ENCODE results near the gene CBL. TPM values are rescaled to one million over a fixed set of nuclear protein-coding genes. Genes with fewer than 3 reads are reported as not detected.

The CBL gene
- total and polyA plus RNA-seq, 10 of the 15 experiments (the other 5 are each of a cell fraction or from before 2014, with no cell fraction given) = 3.9 to 27.1 (median 9.5) TPM

GRCh38 chr11:119158467-119158866 lies 47.7 kb upstream of the CBL start:
- Histone ChIP-seq H3K4me1 (ENCODE audit: control insufficient read depth, insufficient read depth, low read length) (no peaks in the 10 kb centered on the region), H3K9me3 (replicated peaks; ENCODE audit: control insufficient read depth, insufficient read depth, low read length) (no peaks in the 10 kb centered on the region), H3K4me3 (no peak overlapping the region), H3K27me3 (replicated peaks in 1 of 2; ENCODE audit: control insufficient read depth in 2 of 2, insufficient read depth in 2 of 2, low read length in 1 of 2) (no peaks in the 10 kb centered on the region; a peak in 1 of 4 replicates), H3K4me2 (ENCODE audit: control insufficient read depth, insufficient read depth) (no peak overlapping the region), H4K20me1 (ENCODE audit: control insufficient read depth, insufficient read depth) (no peaks in the 10 kb centered on the region), H2AFZ (ENCODE audit: control insufficient read depth, low read depth, low read length) (no peak overlapping the region), H3K27ac (ENCODE audit: control insufficient read depth, insufficient read depth) (no peak overlapping the region), H3K79me2 (ENCODE audit: control insufficient read depth, insufficient read depth, low read length) (no peaks in the 10 kb centered on the region), H3K9ac (ENCODE audit: control insufficient read depth, insufficient read depth, low read length) (no peak overlapping the region), H3K36me3 (ENCODE audit: control insufficient read depth in 2 of 2, insufficient read depth in 2 of 2, low read length in 1 of 2) (no peaks in the 10 kb centered on the region)
- intact Hi-C loops (cut with micrococcal nuclease; ENCODE audit: unreplicated experiment) (no loop called here), in situ Hi-C loops (cut with MboI) (no loop called here)
- no peak for ATAC-seq
- BruUV-seq (replicated peaks) = no TSS peak
- FAIRE-seq = no peak
- 51% methylated on average over 13 of the region's 13 CpGs for WGBS (ENCODE audit: insufficient coverage, insufficient replicate concordance, low lambda C conversion rate, missing lambda C conversion rate)
- ChIA-PET SMC1A (ENCODE audit: uncharacterized antibody, unreplicated experiment) (no interaction called here), RAD21 (ENCODE audit: unreplicated experiment) (no interaction called here), CTCF (interaction anchor here (0.7 kb wide), 1 partner anchor 48 kb away, joined by 3 read pairs; no protein-coding TSS in a partner anchor), POLR2A (interaction anchor here (1.2 kb wide), 1 partner anchor 51 kb away, joined by 4 read pairs; the partner anchor contains the start of gene C2CD2L)
- DNase-seq (ENCODE audit: low read depth, low spot score) = no peak
- TF ChIP-seq, protein P1, sequence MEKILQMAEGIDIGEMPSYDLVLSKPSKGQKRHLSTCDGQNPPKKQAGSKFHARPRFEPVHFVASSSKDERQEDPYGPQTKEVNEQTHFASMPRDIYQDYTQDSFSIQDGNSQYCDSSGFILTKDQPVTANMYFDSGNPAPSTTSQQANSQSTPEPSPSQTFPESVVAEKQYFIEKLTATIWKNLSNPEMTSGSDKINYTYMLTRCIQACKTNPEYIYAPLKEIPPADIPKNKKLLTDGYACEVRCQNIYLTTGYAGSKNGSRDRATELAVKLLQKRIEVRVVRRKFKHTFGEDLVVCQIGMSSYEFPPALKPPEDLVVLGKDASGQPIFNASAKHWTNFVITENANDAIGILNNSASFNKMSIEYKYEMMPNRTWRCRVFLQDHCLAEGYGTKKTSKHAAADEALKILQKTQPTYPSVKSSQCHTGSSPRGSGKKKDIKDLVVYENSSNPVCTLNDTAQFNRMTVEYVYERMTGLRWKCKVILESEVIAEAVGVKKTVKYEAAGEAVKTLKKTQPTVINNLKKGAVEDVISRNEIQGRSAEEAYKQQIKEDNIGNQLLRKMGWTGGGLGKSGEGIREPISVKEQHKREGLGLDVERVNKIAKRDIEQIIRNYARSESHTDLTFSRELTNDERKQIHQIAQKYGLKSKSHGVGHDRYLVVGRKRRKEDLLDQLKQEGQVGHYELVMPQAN (conservative IDR thresholded peaks at IDR 0.05) = no peak
- no peak for TF ChIP-seq ZBTB11 (CRISPR knock-in tag; IDR thresholded peaks at IDR 0.05)
- no peak for TF ChIP-seq TAF1 (IDR thresholded peaks at IDR 0.05; ENCODE audit: borderline replicate concordance, low read depth, low read length)
- no peak for TF ChIP-seq MXI1 (IDR thresholded peaks at IDR 0.05; ENCODE audit: low read depth, low read length)
- TF ChIP-seq, protein P2, sequence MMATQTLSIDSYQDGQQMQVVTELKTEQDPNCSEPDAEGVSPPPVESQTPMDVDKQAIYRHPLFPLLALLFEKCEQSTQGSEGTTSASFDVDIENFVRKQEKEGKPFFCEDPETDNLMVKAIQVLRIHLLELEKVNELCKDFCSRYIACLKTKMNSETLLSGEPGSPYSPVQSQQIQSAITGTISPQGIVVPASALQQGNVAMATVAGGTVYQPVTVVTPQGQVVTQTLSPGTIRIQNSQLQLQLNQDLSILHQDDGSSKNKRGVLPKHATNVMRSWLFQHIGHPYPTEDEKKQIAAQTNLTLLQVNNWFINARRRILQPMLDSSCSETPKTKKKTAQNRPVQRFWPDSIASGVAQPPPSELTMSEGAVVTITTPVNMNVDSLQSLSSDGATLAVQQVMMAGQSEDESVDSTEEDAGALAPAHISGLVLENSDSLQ (IDR thresholded peaks at IDR 0.05) = no peak
- TF ChIP-seq NR2F1 (conservative IDR thresholded peaks at IDR 0.05) = no peak
- TF ChIP-seq NR2C2 (IDR thresholded peaks at IDR 0.05; ENCODE audit: borderline replicate concordance, control insufficient read depth, insufficient read length, low read depth) = no peak
- TF ChIP-seq YBX1 (IDR thresholded peaks at IDR 0.05) = no peak
- TF ChIP-seq FOS (IDR thresholded peaks at IDR 0.05; ENCODE audit: borderline replicate concordance, extremely low read depth, insufficient read length) = no peak
- TF ChIP-seq MTA3 (IDR thresholded peaks at IDR 0.05; ENCODE audit: borderline replicate concordance, low read length) = no peak
- no peak for TF ChIP-seq SUPT20H (IDR thresholded peaks at IDR 0.05; ENCODE audit: borderline replicate concordance, control insufficient read depth, low read depth, low read length)
- no peak for TF ChIP-seq ZNF24 (IDR thresholded peaks at IDR 0.05)
- no peak for TF ChIP-seq BCLAF1 (IDR thresholded peaks at IDR 0.05)

All from GM12878 (cell line).